ENCODE results near the gene CSNK1G3. TPM values are rescaled to one million over a fixed set of nuclear protein-coding genes. Genes with fewer than 3 reads are reported as not detected.

The CSNK1G3 gene
- total RNA-seq, 1 experiment from 2014 or later = 51.1 TPM

DNA sequence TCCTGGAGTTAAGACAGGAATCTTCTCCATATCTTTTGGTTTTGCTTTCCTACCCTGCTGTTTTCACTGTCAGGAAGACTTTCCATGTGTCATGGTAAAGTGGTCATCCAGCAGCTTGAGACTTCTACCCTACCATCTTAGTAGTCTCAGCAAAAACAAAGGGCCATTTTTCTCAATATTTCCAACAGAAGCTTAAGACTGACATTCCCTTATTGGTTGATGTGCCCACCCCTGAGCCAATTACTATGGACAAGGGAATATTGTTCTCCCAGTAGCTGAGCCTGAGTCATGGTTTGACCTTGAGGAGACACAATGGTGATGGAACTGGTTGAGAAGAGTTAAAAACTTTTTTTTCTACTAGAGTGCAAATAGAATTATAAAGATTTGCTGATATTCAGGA lies 105.6 kb downstream of the CSNK1G3 start (continued):
- TF ChIP-seq, protein P1, sequence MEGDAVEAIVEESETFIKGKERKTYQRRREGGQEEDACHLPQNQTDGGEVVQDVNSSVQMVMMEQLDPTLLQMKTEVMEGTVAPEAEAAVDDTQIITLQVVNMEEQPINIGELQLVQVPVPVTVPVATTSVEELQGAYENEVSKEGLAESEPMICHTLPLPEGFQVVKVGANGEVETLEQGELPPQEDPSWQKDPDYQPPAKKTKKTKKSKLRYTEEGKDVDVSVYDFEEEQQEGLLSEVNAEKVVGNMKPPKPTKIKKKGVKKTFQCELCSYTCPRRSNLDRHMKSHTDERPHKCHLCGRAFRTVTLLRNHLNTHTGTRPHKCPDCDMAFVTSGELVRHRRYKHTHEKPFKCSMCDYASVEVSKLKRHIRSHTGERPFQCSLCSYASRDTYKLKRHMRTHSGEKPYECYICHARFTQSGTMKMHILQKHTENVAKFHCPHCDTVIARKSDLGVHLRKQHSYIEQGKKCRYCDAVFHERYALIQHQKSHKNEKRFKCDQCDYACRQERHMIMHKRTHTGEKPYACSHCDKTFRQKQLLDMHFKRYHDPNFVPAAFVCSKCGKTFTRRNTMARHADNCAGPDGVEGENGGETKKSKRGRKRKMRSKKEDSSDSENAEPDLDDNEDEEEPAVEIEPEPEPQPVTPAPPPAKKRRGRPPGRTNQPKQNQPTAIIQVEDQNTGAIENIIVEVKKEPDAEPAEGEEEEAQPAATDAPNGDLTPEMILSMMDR (IDR thresholded peaks at IDR 0.05 in 2 of 3, conservative IDR thresholded peaks at IDR 0.05 in 1 of 3; ENCODE audit: borderline replicate concordance in 1 of 3, insufficient read depth in 1 of 3, low read depth in 2 of 3, low read length in 2 of 3) = no peak
- TF ChIP-seq YY1 (IDR thresholded peaks at IDR 0.05; ENCODE audit: extremely low read depth, insufficient replicate concordance, low read depth, low read length) (no peak), EZH2phosphoT487 (IDR thresholded peaks at IDR 0.05; ENCODE audit: borderline replicate concordance) (no peak), TCF7L2 (IDR thresholded peaks at IDR 0.05; ENCODE audit: borderline replicate concordance, extremely low read depth, insufficient read depth, insufficient read length) (no peak), ZFX (IDR thresholded peaks at IDR 0.05) (no peak)

DNA sequence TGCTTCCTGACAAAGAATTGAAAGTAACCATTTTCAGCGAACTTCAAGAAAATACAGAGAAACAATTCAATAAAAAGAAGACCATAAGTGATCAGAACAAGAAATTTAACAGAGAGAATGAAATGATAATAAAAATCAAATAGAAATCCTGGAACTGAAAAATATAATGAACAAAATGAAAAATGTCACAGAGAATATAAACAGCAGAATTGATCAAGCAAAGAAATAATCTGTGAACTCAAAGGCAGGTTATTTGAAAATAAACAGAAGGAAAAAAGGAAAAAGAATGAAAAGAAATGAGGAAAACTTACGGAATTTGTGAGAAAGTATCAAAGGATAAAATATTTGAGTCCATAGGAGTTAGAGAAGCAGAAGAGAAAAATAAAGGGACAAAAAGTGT lies 114.1 kb downstream of the CSNK1G3 start:
- DNase-seq (ENCODE audit: low read depth, low spot score) (no peak), ATAC-seq (no peak)
- Histone ChIP-seq H3K4me1 (ENCODE audit: control insufficient read depth in 1 of 2, insufficient read depth in 2 of 2, low read length in 2 of 2) (no peaks in the 10 kb centered on the region), H3K27me3 (ENCODE audit: insufficient read depth, low read length) (no peaks in the 10 kb centered on the region), H3K4me2 (ENCODE audit: low read length) (no peak overlapping the region), H3K79me2 (ENCODE audit: insufficient read depth, low read length) (no peaks in the 10 kb centered on the region), H3K36me3 (ENCODE audit: control insufficient read depth in 1 of 2, insufficient read depth in 2 of 2, low read length in 2 of 2) (no peaks in the 10 kb centered on the region), H3K9me2 (ENCODE audit: insufficient read depth) (no peaks in the 10 kb centered on the region), H3K9me3 (ENCODE audit: control insufficient read depth in 1 of 2, insufficient read depth in 1 of 2, low read depth in 1 of 2, low read length in 2 of 2) (no peaks in the 10 kb centered on the region; a peak in 1 of 4 replicates), H3K27ac (ENCODE audit: low read depth, low read length) (no peak overlapping the region), H3K4me3 (replicated peaks in 1 of 2; ENCODE audit: low read depth in 1 of 2, low read length in 2 of 2) (no peak overlapping the region), H4K20me1 (ENCODE audit: insufficient read depth) (no peaks in the 10 kb centered on the region), H2AFZ (ENCODE audit: low read depth, low read length, poor library complexity, severe bottlenecking) (no peak overlapping the region), H3K9ac (ENCODE audit: low read length) (no peak overlapping the region)
- BruUV-seq (replicated peaks) = no TSS peak
- ChIA-PET CTCF (no interaction called here), POLR2A (no interaction called here), RAD21 (ENCODE audit: low non-redundant PET in 1 of 2, low total read pairs in 2 of 2, uncharacterized antibody in 2 of 2, unreplicated experiment in 2 of 2) (no interaction called here)
- intact Hi-C loops (cut with micrococcal nuclease) = no loop called here
- TF ChIP-seq JUND (IDR thresholded peaks at IDR 0.05) (no peak), CBX3 (IDR thresholded peaks at IDR 0.05; ENCODE audit: low read depth) (no peak), EGR1 (IDR thresholded peaks at IDR 0.05; ENCODE audit: low read depth) (no peak), YY1 (IDR thresholded peaks at IDR 0.05; ENCODE audit: extremely low read depth, insufficient replicate concordance, low read depth, low read length) (no peak), FOSL1 (IDR thresholded peaks at IDR 0.05; ENCODE audit: low read depth) (no peak), ZNF274 (IDR thresholded peaks at IDR 0.05; ENCODE audit: low read depth, low read length) (no peak), RAD21 (IDR thresholded peaks at IDR 0.05; ENCODE audit: low read depth) (no peak)

Data from HCT116 (cell line).